Naive thymus-derived CD8-positive, alpha-beta T cell (primary cell): ENCODE measurements around the gene SOX30. TPM values are rescaled to one million over a fixed set of nuclear protein-coding genes. Genes with fewer than 3 reads are reported as not detected.

Experiments
- ATAC-seq, 2 donors: fragments of 150-1000 bp; cut with Tn5 transposase in 1 of 2; sonication (Bioruptor Pico), chemical (Tn5 transposase) in 1 of 2; 1 replicate in 1 of 2; 2 replicates in 1 of 2; pipeline ENCODE4 v1.10.0; 2021; ENCODE audit warnings: mild to moderate bottlenecking in 2 of 2, moderate library complexity in 2 of 2
- POLR2A ChIA-PET: fragments of 350-600 bp; sonication (Branson Sonifier 250); formaldehyde crosslinking; loops from one replicate; lab custom pipeline; 2021; ENCODE audit warnings: antibody characterized with exemption; lab: Charles Lee
- DNase-seq, 10 donors: peaks; one replicate each; pipeline versions ENCODE4 v3.0.0 to v3.0.0-alpha.2; 2020 to 2022
- H3K27ac Mint-ChIP-seq, 10 donors: one replicate each; pipeline ENCODE4 v1.8.0; 2020 to 2022; ENCODE audit warnings: mild to moderate bottlenecking in 10 of 10, mixed read lengths in 10 of 10, moderate library complexity in 4 of 10, inconsistent platforms in 1 of 10
- H3K27me3 Mint-ChIP-seq, 5 donors: one replicate each; pipeline ENCODE4 v1.8.0; 2021 to 2022; ENCODE audit warnings: mixed read lengths in 5 of 5
- H3K36me3 Mint-ChIP-seq, 3 donors: one replicate each; pipeline ENCODE4 v1.8.0; 2020 to 2022; ENCODE audit warnings: mixed read lengths in 3 of 3, mild to moderate bottlenecking in 2 of 3, inconsistent platforms in 1 of 3
- H3K4me1 Mint-ChIP-seq, 4 donors: one replicate each; pipeline ENCODE4 v1.8.0; 2021 to 2022; ENCODE audit warnings: mixed read lengths in 4 of 4
- H3K4me3 Mint-ChIP-seq, 10 donors: one replicate each; pipeline ENCODE4 v1.8.0; 2020 to 2022; ENCODE audit warnings: mild to moderate bottlenecking in 10 of 10, mixed read lengths in 10 of 10, moderate library complexity in 6 of 10, inconsistent platforms in 1 of 10
- H3K9me3 Mint-ChIP-seq, 9 donors: one replicate each; pipeline ENCODE4 v1.8.0; 2020 to 2022; ENCODE audit warnings: mixed read lengths in 9 of 9, mild to moderate bottlenecking in 3 of 9, inconsistent platforms in 1 of 9, moderate library complexity in 1 of 9
- polyA plus RNA-seq, 3 donors: library from polyadenylated mRNA; unstranded; fragments of 300-500 nt; fragmentation: Illumina TruSeq; gene quantifications; one replicate each; pipeline ENCODE4 v1.2.3, GENCODE V29; 2021
- total RNA-seq, 8 experiments: library from RNA in 2 of 8; stranded (reverse) in 2 of 8; gene quantifications; one replicate each; pipeline ENCODE4 v1.2.3 and lab custom pipeline; 2021 to 2026

SOX30 gene
- total and polyA plus RNA-seq, 5 experiments from 2014 or later, result 0.07 to 0.44 (median 0.14) TPM

GRCh38 chr5:157613385-157614245, 38.6 kb downstream of the SOX30 start:
- Mint-ChIP-seq H3K4me1 (peaks cover 0 to 13% (median under 1%) of the 10 kb centered on the region in 4 donors), H3K27ac (peak overlapping the region in 2 of 10 donors; percentile 27 to 75), H3K27me3 (peaks cover 0 to 10% (median 4%) of the 10 kb centered on the region in 5 donors), H3K4me3 (peak overlapping the region in 2 of 10 donors; percentile 4 to 24), H3K36me3 (no peaks in the 10 kb centered on the region), H3K9me3 (peaks cover 0 to 1% (median 0%) of the 10 kb centered on the region in 9 donors)
- DNase-seq, result no peak
- POLR2A ChIA-PET, result interaction anchor here (0.6 kb wide), 1 partner anchor 808 kb away, joined by 3 read pairs; no protein-coding TSS in a partner anchor
- no peak for ATAC-seq

- DNase-seq (no peak), ATAC-seq (no peak)
- H3K9me3 Mint-ChIP-seq, result no peaks in the 10 kb centered on the region
- no peaks in the 10 kb centered on the region for H3K36me3 Mint-ChIP-seq
- peaks cover 0 to 23% (median 7%) of the 10 kb centered on the region in 4 donors for H3K4me1 Mint-ChIP-seq
- peak overlapping the region in 1 of 10 donors; percentile 46 for H3K27ac Mint-ChIP-seq
- peaks cover 0 to 10% (median 3%) of the 10 kb centered on the region in 5 donors for H3K27me3 Mint-ChIP-seq
- POLR2A ChIA-PET, result interaction anchor here (0.6 kb wide), 2 partner anchors 129 to 807 kb away, joined by 3 to 4 read pairs; no protein-coding TSS in a partner anchor
- H3K4me3 Mint-ChIP-seq, result no peak overlapping the region
These were observed 39.7 kb downstream of the SOX30 start for GRCh38 chr5:157612581-157612980.

GRCh38 chr5:157611571-157612476, 40.4 kb downstream of the SOX30 start:
- Mint-ChIP-seq H3K36me3 (no peaks in the 10 kb centered on the region), H3K27me3 (peaks cover 0 to 9% (median 3%) of the 10 kb centered on the region in 5 donors), H3K4me1 (peaks cover 0 to 30% (median 11%) of the 10 kb centered on the region in 4 donors), H3K9me3 (no peaks in the 10 kb centered on the region), H3K4me3 (no peak overlapping the region), H3K27ac (no peak overlapping the region)
- POLR2A ChIA-PET, result interaction anchor here (0.6 kb wide), 1 partner anchor 128 kb away, joined by 4 read pairs; no protein-coding TSS in a partner anchor
- no peak for ATAC-seq
- DNase-seq, result no peak

- no peak overlapping the region for H3K27ac Mint-ChIP-seq
- no peak for ATAC-seq
- POLR2A ChIA-PET, result no interaction called here
- no peak overlapping the region for H3K4me3 Mint-ChIP-seq
- DNase-seq, result no peak
- no peaks in the 10 kb centered on the region for H3K9me3 Mint-ChIP-seq
- H3K36me3 Mint-ChIP-seq, result no peaks in the 10 kb centered on the region
- H3K4me1 Mint-ChIP-seq, result peaks cover 0 to 32% (median 11%) of the 10 kb centered on the region in 4 donors
- peaks cover 0 to 3% (median 1%) of the 10 kb centered on the region in 5 donors for H3K27me3 Mint-ChIP-seq
These were observed 41.2 kb downstream of the SOX30 start for GRCh38 chr5:157610990-157611389.

GRCh38 chr5:157608972-157609565, 43.2 kb downstream of the SOX30 start:
- no peaks in the 10 kb centered on the region for H3K27me3 Mint-ChIP-seq
- H3K9me3 Mint-ChIP-seq, result no peaks in the 10 kb centered on the region
- DNase-seq (no peak), ATAC-seq (no peak)
- no peak overlapping the region for H3K27ac Mint-ChIP-seq
- peaks cover 0 to 41% (median 14%) of the 10 kb centered on the region in 4 donors for H3K4me1 Mint-ChIP-seq
- no peak overlapping the region for H3K4me3 Mint-ChIP-seq
- no peaks in the 10 kb centered on the region for H3K36me3 Mint-ChIP-seq
- POLR2A ChIA-PET, result no interaction called here

GRCh38 chr5:157607371-157608161, 44.7 kb downstream of the SOX30 start:
- H3K9me3 Mint-ChIP-seq, result no peaks in the 10 kb centered on the region
- peaks cover 4 to 46% (median 28%) of the 10 kb centered on the region in 4 donors for H3K4me1 Mint-ChIP-seq
- no peaks in the 10 kb centered on the region for H3K27me3 Mint-ChIP-seq
- peak overlapping the region in 5 of 10 donors; percentile 17 to 72 (median 63) for H3K27ac Mint-ChIP-seq
- POLR2A ChIA-PET, result no interaction called here
- DNase-seq (peak in 4 of 10 donors; percentile 1 to 12 (median 10)), ATAC-seq (peak; percentile 42 to 44)
- peak overlapping the region in 4 of 10 donors; percentile 2 to 37 (median 12) for H3K4me3 Mint-ChIP-seq
- no peaks in the 10 kb centered on the region for H3K36me3 Mint-ChIP-seq

GRCh38 chr5:157606046-157606445, 46.2 kb downstream of the SOX30 start:
- POLR2A ChIA-PET, result no interaction called here
- H3K27ac Mint-ChIP-seq, result peak overlapping the region in 1 of 10 donors; percentile 14
- peaks cover 7 to 51% (median 32%) of the 10 kb centered on the region in 4 donors for H3K4me1 Mint-ChIP-seq
- H3K27me3 Mint-ChIP-seq, result no peaks in the 10 kb centered on the region
- no peaks in the 10 kb centered on the region for H3K36me3 Mint-ChIP-seq
- no peak for DNase-seq
- ATAC-seq, result no peak
- H3K4me3 Mint-ChIP-seq, result no peak overlapping the region
- H3K9me3 Mint-ChIP-seq, result no peaks in the 10 kb centered on the region

GRCh38 chr5:157603333-157604190, 48.7 kb downstream of the SOX30 start:
- peak; percentile 77 to 87 for ATAC-seq
- Mint-ChIP-seq H3K9me3 (no peaks in the 10 kb centered on the region), H3K27ac (peak overlapping the region in 7 of 10 donors; percentile 23 to 78 (median 51)), H3K36me3 (no peaks in the 10 kb centered on the region), H3K4me3 (peak overlapping the region in 6 of 10 donors; percentile 12 to 61 (median 42)), H3K27me3 (no peaks in the 10 kb centered on the region), H3K4me1 (peaks cover 9 to 70% (median 31%) of the 10 kb centered on the region in 4 donors)
- DNase-seq, result peak in 4 of 10 donors; percentile 1 to 30 (median 16)
- POLR2A ChIA-PET, result no interaction called here

GRCh38 chr5:157602505-157602904, 49.7 kb downstream of the SOX30 start:
- POLR2A ChIA-PET, result no interaction called here
- Mint-ChIP-seq H3K36me3 (no peaks in the 10 kb centered on the region), H3K27ac (peak overlapping the region in 3 of 10 donors; percentile 9 to 78 (median 43)), H3K4me3 (peak overlapping the region in 1 of 10 donors; percentile 9), H3K9me3 (no peaks in the 10 kb centered on the region), H3K4me1 (peaks cover 9 to 68% (median 24%) of the 10 kb centered on the region in 4 donors), H3K27me3 (no peaks in the 10 kb centered on the region)
- ATAC-seq, result peak in 1 of 2 donors; percentile 32
- DNase-seq, result peak in 1 of 10 donors; percentile 10

- H3K27ac Mint-ChIP-seq, result peak overlapping the region in 1 of 10 donors; percentile 53
- DNase-seq (no peak), ATAC-seq (no peak)
- H3K27me3 Mint-ChIP-seq, result no peaks in the 10 kb centered on the region
- no peaks in the 10 kb centered on the region for H3K36me3 Mint-ChIP-seq
- H3K4me3 Mint-ChIP-seq, result no peak overlapping the region
- POLR2A ChIA-PET, result no interaction called here
- no peaks in the 10 kb centered on the region for H3K9me3 Mint-ChIP-seq
- peaks cover 12 to 81% (median 23%) of the 10 kb centered on the region in 4 donors for H3K4me1 Mint-ChIP-seq
These were observed 52.0 kb downstream of the SOX30 start for GRCh38 chr5:157600252-157600651.

- POLR2A ChIA-PET, result no interaction called here
- Mint-ChIP-seq H3K9me3 (no peaks in the 10 kb centered on the region), H3K4me1 (peaks cover 12 to 84% (median 22%) of the 10 kb centered on the region in 4 donors), H3K4me3 (no peak overlapping the region), H3K27ac (peak overlapping the region in 2 of 10 donors; percentile 3 to 55), H3K36me3 (no peaks in the 10 kb centered on the region), H3K27me3 (no peaks in the 10 kb centered on the region)
- ATAC-seq (no peak), DNase-seq (no peak)
These were observed 52.7 kb downstream of the SOX30 start for GRCh38 chr5:157599565-157599964.
